HG03571 (cell line): ENCODE results near the gene ZNF792.
"Not testable (repeated sequence)": the region's sequence is repeated elsewhere in the genome, so short reads cannot be mapped to it uniquely, and the experiment has no call there.

Source experiments
- ATAC-seq: cut with Tn5 transposase; IDR thresholded peaks from one replicate; pipeline ENCODE4 v1.9.1; 2021; ENCODE audit not compliant: unreplicated experiment

ZNF792 gene

DNA sequence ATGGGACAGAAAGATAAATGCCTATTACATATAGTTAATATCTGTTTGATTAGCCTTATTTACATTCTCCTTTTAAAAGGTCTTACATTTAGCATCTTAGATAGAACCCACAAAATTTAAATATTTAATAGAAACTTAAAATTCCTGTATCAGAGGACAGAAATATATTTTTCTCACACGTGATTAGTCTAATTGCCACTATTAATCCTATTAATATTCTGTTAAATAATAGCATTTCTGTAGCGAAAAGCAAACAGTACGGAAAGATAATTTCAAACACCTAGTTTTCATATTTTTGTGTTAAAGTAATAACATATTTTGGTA lies 37.7 kb downstream of the ZNF792 start:
- ATAC-seq, result no peak

DNA sequence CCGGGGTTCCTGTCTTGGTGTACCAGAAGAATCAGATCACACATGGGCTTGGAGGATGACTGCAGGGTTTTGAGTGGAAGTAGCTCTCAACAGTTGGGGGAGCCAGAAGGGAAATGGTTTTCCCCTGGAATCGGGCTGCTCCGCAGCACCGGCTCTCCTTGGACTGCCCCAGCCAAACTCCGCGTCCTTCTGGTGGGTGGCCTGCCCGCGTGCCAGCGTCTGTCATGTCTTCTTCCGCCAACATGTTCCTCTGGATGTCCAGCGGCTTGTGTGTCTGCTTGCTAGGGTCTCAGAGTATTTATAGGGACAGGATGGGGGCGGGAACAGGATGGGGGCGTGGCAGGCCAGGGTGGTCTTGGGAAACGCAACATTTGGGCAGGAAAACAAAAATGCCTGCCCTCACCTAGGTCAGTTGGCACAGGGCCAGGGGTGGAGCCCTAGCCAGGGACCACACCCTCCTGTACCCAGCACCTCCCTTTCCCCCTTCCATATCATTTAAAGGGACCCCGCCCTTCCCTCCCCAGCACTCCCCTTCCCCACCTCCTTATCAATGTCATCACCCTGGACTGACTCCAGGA lies 38.7 kb downstream of the ZNF792 start:
- no peak for ATAC-seq

GRCh38 chr19:34920090-34920786 lies 43.8 kb downstream of the ZNF792 start:
- not testable (repeated sequence) for ATAC-seq

GRCh38 chr19:34918190-34918589 lies 45.8 kb downstream of the ZNF792 start:
- no peak for ATAC-seq

DNA sequence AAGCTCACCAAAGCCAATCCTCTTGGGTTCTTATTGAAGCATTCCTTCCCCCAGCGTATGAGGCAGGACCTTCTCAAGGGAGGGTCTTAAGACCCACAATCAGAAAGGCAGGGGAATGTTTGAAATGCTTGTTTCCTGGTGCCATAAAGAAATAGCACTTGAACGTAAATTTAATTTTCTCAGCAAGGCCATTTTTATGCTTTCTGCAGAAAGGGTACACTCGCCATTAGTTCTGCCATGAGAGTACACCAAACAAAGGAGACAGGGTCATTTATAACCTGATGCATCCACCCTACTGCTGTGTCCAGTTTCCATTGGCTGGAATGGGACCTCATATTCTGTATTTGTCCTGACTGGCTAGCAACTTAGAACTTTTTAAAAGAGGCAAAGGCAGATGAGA lies 46.9 kb downstream of the ZNF792 start:
- not testable (repeated sequence) for ATAC-seq

- no peak for ATAC-seq
These were observed 53.3 kb downstream of the ZNF792 start for GRCh38 chr19:34910770-34911169.
